GM12865 (cell line): ENCODE measurements around the gene ARGFX.

Experiments used
- DNase-seq: peaks from one replicate; pipeline ENCODE4 v3.0.0; 2010; ENCODE audit warnings: low read depth
- H3K4me3 ChIP-seq: 2 replicates; pipeline ENCODE4 v1.5.1; 2011; ENCODE audit warnings: mild to moderate bottlenecking, low read depth, low read length, control low read depth
- CTCF ChIP-seq: IDR thresholded peaks from 2 replicates; pipeline ENCODE4 v1.5.1; 2011; ENCODE audit warnings: low read length, control low read depth, low read depth, inconsistent platforms; ENCODE audit not compliant: insufficient read depth; ENCODE audit errors: missing control alignments

The ARGFX gene

GRCh38 chr3:121567649-121568048 lies at the start of gene ARGFX:
TSS of gene ARGFX (plus strand) at chr3:121567949. CDS start at chr3:121570714, 2,765 bp downstream.
- no peak within 1 kb of the TSS for H3K4me3 ChIP-seq
- DNase-seq = no peak
- TF ChIP-seq CTCF = no peak

- TF ChIP-seq CTCF = no peak
- no peak overlapping the region for H3K4me3 ChIP-seq
- DNase-seq = no peak
These were observed 49.6 kb upstream of the ARGFX start for GRCh38 chr3:121517953-121518655.

GRCh38 chr3:121520510-121520909 lies 47.2 kb upstream of the ARGFX start:
- no peak for DNase-seq
- TF ChIP-seq CTCF = no peak
- no peak overlapping the region for H3K4me3 ChIP-seq

GRCh38 chr3:121529308-121529707 lies 38.4 kb upstream of the ARGFX start:
- no peak for DNase-seq
- no peak overlapping the region for H3K4me3 ChIP-seq
- TF ChIP-seq CTCF = no peak

- no peak overlapping the region for H3K4me3 ChIP-seq
- TF ChIP-seq CTCF = no peak
- no peak for DNase-seq
These were observed 36.5 kb upstream of the ARGFX start for GRCh38 chr3:121531269-121531668.

GRCh38 chr3:121542924-121543323 lies 24.8 kb upstream of the ARGFX start:
- DNase-seq = no peak
- no peak overlapping the region for H3K4me3 ChIP-seq
- TF ChIP-seq CTCF = no peak

- no peak for TF ChIP-seq CTCF
- DNase-seq = no peak
- peak overlapping the region; percentile 84 for H3K4me3 ChIP-seq
These were observed 22.6 kb upstream of the ARGFX start for GRCh38 chr3:121545049-121545573.
